CD1c-positive myeloid dendritic cell (primary cell): ENCODE measurements around the gene HS3ST4.

Experiments
- DNase-seq: peaks from one replicate; pipeline ENCODE4 v3.0.0-alpha.2; 2016; ENCODE audit errors: extremely low spot score

Gene HS3ST4

DNA sequence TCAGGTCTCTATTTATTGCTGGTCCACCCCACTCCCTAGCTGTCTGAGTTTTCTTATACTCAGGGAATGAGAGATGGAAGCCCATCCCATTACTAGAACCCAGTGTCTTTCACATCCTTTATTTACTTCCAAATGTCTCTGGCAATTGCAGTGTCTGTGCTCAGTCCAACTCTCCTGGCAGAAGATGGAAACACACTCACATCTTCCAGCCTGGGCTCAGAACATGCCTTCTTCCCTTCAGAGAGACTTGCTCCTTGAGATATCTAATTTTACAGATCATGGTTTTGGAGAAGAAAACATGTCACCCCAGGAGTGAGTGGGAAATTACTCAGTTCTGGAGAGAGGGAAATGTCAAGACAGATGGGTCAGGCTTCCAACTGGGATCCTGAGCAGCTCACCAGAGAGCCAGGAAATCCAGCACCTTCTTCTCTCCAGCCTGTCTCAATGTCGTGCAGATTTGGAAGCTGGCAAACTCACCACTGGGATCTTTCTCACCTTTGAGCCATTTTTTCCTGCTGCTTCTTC is 494.4 kb downstream of the HS3ST4 start:
- DNase-seq: no peak
